ENCODE measurements around the gene C1GALT1. TPM values are rescaled to one million over a fixed set of nuclear protein-coding genes. Genes with fewer than 3 reads are reported as not detected.
"Not testable (repeated sequence)": the region's sequence is repeated elsewhere in the genome, so short reads cannot be mapped to it uniquely, and the experiment has no call there.

C1GALT1 gene
- total and polyA plus RNA-seq, 2 experiments from 2014 or later = 38.7 to 71.8 TPM

DNA sequence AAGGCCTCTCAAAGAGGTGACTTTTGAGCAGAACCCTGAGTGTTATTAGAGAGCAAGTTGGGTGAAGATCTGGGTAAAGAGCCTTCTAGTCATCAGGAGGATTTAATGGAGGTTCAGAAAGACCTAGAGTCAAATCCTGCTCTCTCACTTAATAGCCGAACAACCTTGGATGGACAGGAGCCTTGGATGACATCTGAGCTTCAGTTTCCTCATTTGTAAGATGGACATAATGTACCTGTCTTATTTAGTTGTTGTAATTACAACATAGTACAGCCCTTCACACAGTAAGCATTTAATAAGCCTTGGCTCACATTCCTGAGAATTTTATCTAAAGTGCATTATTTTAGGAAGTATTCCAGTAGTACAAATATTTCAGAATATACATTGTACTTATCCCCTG, 57.0 kb downstream of the C1GALT1 start:
- no peaks in the 10 kb centered on the region for H3K4me1 ChIP-seq (ENCODE audit: insufficient read depth)
- no peak overlapping the region for H3K4me2 ChIP-seq
- H3K4me3 ChIP-seq = no peak overlapping the region
- no peaks in the 10 kb centered on the region for H3K9me3 ChIP-seq (ENCODE audit: low read depth)
- no peaks in the 10 kb centered on the region for H3K27me3 ChIP-seq
- H2AFZ ChIP-seq = no peak overlapping the region
- WGBS (ENCODE audit: low lambda C conversion rate, missing lambda C conversion rate) = 100% methylated on average over 1 of the region's 1 CpG
- no peak for DNase-seq (ENCODE audit: low spot score)
- H4K20me1 ChIP-seq (ENCODE audit: insufficient read depth, poor library complexity, severe bottlenecking) = no peaks in the 10 kb centered on the region
- no peak overlapping the region for H3K27ac ChIP-seq
- no peaks in the 10 kb centered on the region for H3K9me2 ChIP-seq (replicated peaks; ENCODE audit: insufficient read depth)
- TF ChIP-seq EZH2 (IDR thresholded peaks at IDR 0.05; ENCODE audit: borderline replicate concordance) (no peak), EZH2phosphoT487 (IDR thresholded peaks at IDR 0.05; ENCODE audit: low read depth, severe bottlenecking, unreplicated experiment) (no peak), CTCF (IDR thresholded peaks at IDR 0.05; ENCODE audit: poor library complexity) (no peak)
- H3K36me3 ChIP-seq (replicated peaks; ENCODE audit: insufficient read depth, low read depth) = no peaks in the 10 kb centered on the region
- H3K79me2 ChIP-seq = peaks cover 3% of the 10 kb centered on the region

- no peak overlapping the region for H3K4me2 ChIP-seq
- no peak for TF ChIP-seq CTCF (IDR thresholded peaks at IDR 0.05; ENCODE audit: poor library complexity)
- no peak for TF ChIP-seq EZH2 (IDR thresholded peaks at IDR 0.05; ENCODE audit: borderline replicate concordance)
- TF ChIP-seq EZH2phosphoT487 (IDR thresholded peaks at IDR 0.05; ENCODE audit: low read depth, severe bottlenecking, unreplicated experiment) = no peak
- H3K27me3 ChIP-seq = no peaks in the 10 kb centered on the region
- no peak for DNase-seq (ENCODE audit: low spot score)
- no peaks in the 10 kb centered on the region for H3K9me2 ChIP-seq (replicated peaks; ENCODE audit: insufficient read depth)
- H3K79me2 ChIP-seq = no peaks in the 10 kb centered on the region
- H3K36me3 ChIP-seq (replicated peaks; ENCODE audit: insufficient read depth, low read depth) = no peaks in the 10 kb centered on the region
- no peaks in the 10 kb centered on the region for H3K9me3 ChIP-seq (ENCODE audit: low read depth)
- H4K20me1 ChIP-seq (ENCODE audit: insufficient read depth, poor library complexity, severe bottlenecking) = no peaks in the 10 kb centered on the region
- H2AFZ ChIP-seq = no peak overlapping the region
- 92% methylated on average over 3 of the region's 3 CpGs for WGBS (ENCODE audit: low lambda C conversion rate, missing lambda C conversion rate)
- H3K4me1 ChIP-seq (ENCODE audit: insufficient read depth) = no peaks in the 10 kb centered on the region
- H3K4me3 ChIP-seq = no peak overlapping the region
- no peak overlapping the region for H3K27ac ChIP-seq
Measured at GRCh38 chr7:7242899-7243298, 60.6 kb downstream of the C1GALT1 start.

DNA sequence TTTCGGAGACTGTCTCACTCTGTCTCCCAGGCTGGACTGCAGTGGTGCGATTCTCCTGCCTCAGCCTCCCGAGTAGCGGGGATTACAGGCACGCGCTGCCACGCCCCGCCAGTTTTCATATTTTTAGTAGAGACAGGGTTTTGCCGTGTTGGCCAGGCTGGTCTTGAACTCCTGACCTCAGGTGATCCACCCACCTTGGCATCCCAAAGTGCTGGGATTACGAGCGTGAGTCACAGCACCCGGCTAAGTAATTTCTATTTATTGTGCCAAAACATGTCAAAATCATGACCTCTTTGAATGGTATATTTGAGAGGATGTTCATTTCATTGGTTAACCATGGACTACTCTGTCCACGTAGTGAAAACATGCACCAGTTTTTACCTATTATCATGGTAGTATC, 62.9 kb downstream of the C1GALT1 start:
- H3K36me3 ChIP-seq (replicated peaks; ENCODE audit: insufficient read depth, low read depth); DNase-seq (ENCODE audit: low spot score); H3K4me1 ChIP-seq (ENCODE audit: insufficient read depth); H3K27me3 ChIP-seq; H3K9me3 ChIP-seq (ENCODE audit: low read depth); H3K27ac ChIP-seq; H3K79me2 ChIP-seq; H3K4me3 ChIP-seq; H2AFZ ChIP-seq; H3K4me2 ChIP-seq; H3K9me2 ChIP-seq (replicated peaks; ENCODE audit: insufficient read depth); H4K20me1 ChIP-seq (ENCODE audit: insufficient read depth, poor library complexity, severe bottlenecking): not testable (repeated sequence)
- 90% methylated on average over 13 of the region's 13 CpGs for WGBS (ENCODE audit: low lambda C conversion rate, missing lambda C conversion rate)

GRCh38 chr7:7246223-7246622, 63.9 kb downstream of the C1GALT1 start:
- no peaks in the 10 kb centered on the region for H4K20me1 ChIP-seq (ENCODE audit: insufficient read depth, poor library complexity, severe bottlenecking)
- no peak overlapping the region for H3K4me2 ChIP-seq
- no peaks in the 10 kb centered on the region for H3K4me1 ChIP-seq (ENCODE audit: insufficient read depth)
- TF ChIP-seq CTCF (IDR thresholded peaks at IDR 0.05; ENCODE audit: poor library complexity) (no peak), EZH2 (IDR thresholded peaks at IDR 0.05; ENCODE audit: borderline replicate concordance) (no peak), EZH2phosphoT487 (IDR thresholded peaks at IDR 0.05; ENCODE audit: low read depth, severe bottlenecking, unreplicated experiment) (no peak)
- no peak for DNase-seq (ENCODE audit: low spot score)
- H3K4me3 ChIP-seq = no peak overlapping the region
- no peaks in the 10 kb centered on the region for H3K79me2 ChIP-seq
- H3K36me3 ChIP-seq (replicated peaks; ENCODE audit: insufficient read depth, low read depth) = no peaks in the 10 kb centered on the region
- no peaks in the 10 kb centered on the region for H3K27me3 ChIP-seq
- H3K9me3 ChIP-seq (ENCODE audit: low read depth) = no peaks in the 10 kb centered on the region
- WGBS (ENCODE audit: low lambda C conversion rate, missing lambda C conversion rate) = 92% methylated on average over 3 of the region's 3 CpGs
- H2AFZ ChIP-seq = no peak overlapping the region
- H3K9me2 ChIP-seq (replicated peaks; ENCODE audit: insufficient read depth) = no peaks in the 10 kb centered on the region
- no peak overlapping the region for H3K27ac ChIP-seq

Measured in hepatocyte (in vitro differentiated cells).